Measurements from ENCODE around the gene MMD2. TPM values are rescaled to one million over a fixed set of nuclear protein-coding genes. Genes with fewer than 3 reads are reported as not detected.

Gene MMD2
- total RNA-seq, 1 experiment from 2014 or later: not detected

- H3K36me3 Mint-ChIP-seq (ENCODE audit: insufficient read depth, unreplicated experiment): no peaks in the 10 kb centered on the region
- Histone ChIP-seq H3K36me3 (ENCODE audit: control insufficient read depth, insufficient read depth, low read length) (no peaks in the 10 kb centered on the region), H3K4me3 (ENCODE audit: low read depth, low read length) (no peak overlapping the region), H3K9me3 (0 out of 2 replicates have a peak, but pooled peaks cover 7% of the 10 kb centered on the region), H3K4me1 (no peaks in the 10 kb centered on the region), H3K27me3 (replicated peaks; ENCODE audit: control insufficient read depth, insufficient read depth, low read length) (no peaks in the 10 kb centered on the region)
- no TSS peak for BruUV-seq (replicated peaks)
- no peak for DNase-seq
- H3K27ac Mint-ChIP-seq (ENCODE audit: unreplicated experiment): no peak overlapping the region
- no peak overlapping the region for H3K4me3 Mint-ChIP-seq (ENCODE audit: unreplicated experiment)
- no peaks in the 10 kb centered on the region for H3K9me3 Mint-ChIP-seq (ENCODE audit: unreplicated experiment)
- no peaks in the 10 kb centered on the region for H3K4me1 Mint-ChIP-seq (ENCODE audit: low read depth, unreplicated experiment)
- no peak for TF ChIP-seq CTCF (IDR thresholded peaks at IDR 0.05; ENCODE audit: insufficient read depth in 1 of 2, low read depth in 1 of 2, low read length in 1 of 2, severe bottlenecking in 1 of 2, unreplicated experiment in 1 of 2)
- POLR2A ChIA-PET: no interaction called here
- H3K27me3 Mint-ChIP-seq (ENCODE audit: insufficient read depth, unreplicated experiment): peaks cover 8% of the 10 kb centered on the region
- intact Hi-C loops (cut with micrococcal nuclease; ENCODE audit: unreplicated experiment): no loop called here
- CTCF ChIA-PET: no interaction called here
These were observed 52.3 kb downstream of the MMD2 start for GRCh38 chr7:4906682-4907081.

DNA sequence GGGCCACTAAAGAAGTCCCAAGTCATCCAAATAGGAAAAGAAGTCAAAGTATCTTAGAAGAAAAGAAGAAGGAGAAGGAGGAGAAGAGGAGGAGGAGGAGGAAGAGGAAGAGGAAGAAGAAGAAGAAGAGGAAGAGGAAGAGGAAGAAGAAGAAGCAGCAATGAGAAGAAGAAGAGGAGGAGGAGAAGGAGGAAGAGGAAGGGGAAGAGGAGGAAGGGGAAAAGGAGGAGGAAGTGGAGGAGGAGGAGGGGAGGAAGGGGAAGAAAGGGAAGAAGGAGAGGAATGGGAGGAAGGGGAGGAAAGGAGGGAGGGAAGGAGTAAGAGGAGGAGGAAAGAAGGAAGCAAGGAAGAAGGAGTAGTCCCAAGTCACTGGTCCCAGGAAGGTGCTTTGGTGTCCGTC lies 53.8 kb downstream of the MMD2 start:
- POLR2A ChIA-PET: no interaction called here
- H3K27ac Mint-ChIP-seq (ENCODE audit: unreplicated experiment): no peak overlapping the region

GRCh38 chr7:4904346-4904745 lies 54.6 kb downstream of the MMD2 start:
- TF ChIP-seq CTCF (IDR thresholded peaks at IDR 0.05; ENCODE audit: insufficient read depth in 1 of 2, low read depth in 1 of 2, low read length in 1 of 2, severe bottlenecking in 1 of 2, unreplicated experiment in 1 of 2): no peak
- ChIA-PET CTCF (no interaction called here), POLR2A (no interaction called here)
- Mint-ChIP-seq H3K27ac (ENCODE audit: unreplicated experiment) (no peak overlapping the region), H3K36me3 (ENCODE audit: insufficient read depth, unreplicated experiment) (peaks cover 5% of the 10 kb centered on the region), H3K4me1 (ENCODE audit: low read depth, unreplicated experiment) (no peaks in the 10 kb centered on the region), H3K9me3 (ENCODE audit: unreplicated experiment) (no peaks in the 10 kb centered on the region), H3K4me3 (ENCODE audit: unreplicated experiment) (no peak overlapping the region), H3K27me3 (ENCODE audit: insufficient read depth, unreplicated experiment) (peaks cover 8% of the 10 kb centered on the region)
- Histone ChIP-seq H3K36me3 (ENCODE audit: control insufficient read depth, insufficient read depth, low read length) (no peaks in the 10 kb centered on the region), H3K4me1 (no peaks in the 10 kb centered on the region), H3K27me3 (replicated peaks; ENCODE audit: control insufficient read depth, insufficient read depth, low read length) (no peaks in the 10 kb centered on the region), H3K4me3 (ENCODE audit: low read depth, low read length) (no peak overlapping the region), H3K9me3 (0 out of 2 replicates have a peak, but pooled peaks cover 7% of the 10 kb centered on the region)
- intact Hi-C loops (cut with micrococcal nuclease; ENCODE audit: unreplicated experiment): no loop called here
- BruUV-seq (replicated peaks): no TSS peak
- DNase-seq: no peak

More for the DNA sequence above, 53.8 kb downstream of the MMD2 start:
- intact Hi-C loops (cut with micrococcal nuclease; ENCODE audit: unreplicated experiment): no loop called here
- no peak for DNase-seq
- Histone ChIP-seq H3K4me1 (no peaks in the 10 kb centered on the region), H3K9me3 (0 out of 2 replicates have a peak, but pooled peaks cover 7% of the 10 kb centered on the region), H3K27me3 (replicated peaks; ENCODE audit: control insufficient read depth, insufficient read depth, low read length) (no peaks in the 10 kb centered on the region), H3K4me3 (ENCODE audit: low read depth, low read length) (no peak overlapping the region), H3K36me3 (ENCODE audit: control insufficient read depth, insufficient read depth, low read length) (no peaks in the 10 kb centered on the region)
- H3K4me1 Mint-ChIP-seq (ENCODE audit: low read depth, unreplicated experiment): no peaks in the 10 kb centered on the region
- no peak overlapping the region for H3K4me3 Mint-ChIP-seq (ENCODE audit: unreplicated experiment)
- BruUV-seq (replicated peaks): no TSS peak
- peaks cover under 1% of the 10 kb centered on the region for H3K36me3 Mint-ChIP-seq (ENCODE audit: insufficient read depth, unreplicated experiment)
- TF ChIP-seq CTCF (IDR thresholded peaks at IDR 0.05; ENCODE audit: insufficient read depth in 1 of 2, low read depth in 1 of 2, low read length in 1 of 2, severe bottlenecking in 1 of 2, unreplicated experiment in 1 of 2): no peak
- CTCF ChIA-PET: no interaction called here
- H3K27me3 Mint-ChIP-seq (ENCODE audit: insufficient read depth, unreplicated experiment): peaks cover 8% of the 10 kb centered on the region
- no peaks in the 10 kb centered on the region for H3K9me3 Mint-ChIP-seq (ENCODE audit: unreplicated experiment)

Data from Caco-2 (cell line).